ENCODE measurements around the gene E2F1. TPM values are rescaled to one million over a fixed set of nuclear protein-coding genes. Genes with fewer than 3 reads are reported as not detected.

Gene E2F1
- total and polyA plus RNA-seq, 2 donors (not counting 1 experiment from before 2014, with no cell fraction given), result 2.4 to 2.7 TPM

GRCh38 chr20:33673410-33674293 lies 12.5 kb downstream of the E2F1 start:
- WGBS (ENCODE audit: insufficient coverage), result 26% methylated on average over 26 of the region's 29 CpGs
- Histone ChIP-seq H3K36me3 (replicated peaks in 1 of 2; ENCODE audit: control extremely low read depth in 1 of 2, control insufficient read depth in 1 of 2, extremely low read depth in 1 of 2, insufficient read depth in 2 of 2, low read length in 1 of 2) (no peaks in the 10 kb centered on the region), H3K4me1 (ENCODE audit: control insufficient read depth in 2 of 2, insufficient read depth in 2 of 2, low read length in 2 of 2) (peaks cover 14 to 23% of the 10 kb centered on the region in 2 donors), H4K20me1 (ENCODE audit: control insufficient read depth, insufficient read depth, low read length, poor library complexity, severe bottlenecking) (no peaks in the 10 kb centered on the region), H3K79me2 (ENCODE audit: control insufficient read depth, insufficient read depth, low read length) (peaks cover 3% of the 10 kb centered on the region), H3K27ac (ENCODE audit: low read length in 2 of 2) (no peak overlapping the region), H3K4me3 (ENCODE audit: control extremely low read depth in 1 of 5, extremely low read depth in 1 of 5, insufficient read depth in 1 of 5, low read depth in 2 of 5, low read length in 4 of 5) (peak overlapping the region; percentile 28 to 66 (median 51)), H2AFZ (ENCODE audit: insufficient read depth, low read depth, low read length, poor library complexity, severe bottlenecking) (peak overlapping the region; percentile 84), H3K9me3 (ENCODE audit: control extremely low read depth in 1 of 3, control insufficient read depth in 2 of 3, insufficient read depth in 1 of 3, low read length in 2 of 3) (no peaks in the 10 kb centered on the region), H3K27me3 (replicated peaks in 1 of 4; ENCODE audit: control extremely low read depth in 1 of 4, control insufficient read depth in 3 of 4, insufficient read depth in 4 of 4, low read length in 3 of 4) (no peaks in the 10 kb centered on the region), H3K4me2 (replicated peaks; ENCODE audit: low read depth, low read length, poor library complexity, severe bottlenecking) (peak overlapping the region; percentile 95), H3K9ac (ENCODE audit: low read length) (peak overlapping the region; percentile 65)
- H3K4me1 Mint-ChIP-seq, result peaks cover 21% of the 10 kb centered on the region
- H3K27ac Mint-ChIP-seq, result peak overlapping the region; percentile 57
- H3K27me3 Mint-ChIP-seq, result no peaks in the 10 kb centered on the region
- ChIA-PET CTCF (no interaction called here), POLR2A (no interaction called here)
- no peak for ATAC-seq (ENCODE audit: low read depth)
- H3K9me3 Mint-ChIP-seq (ENCODE audit: insufficient read depth), result no peaks in the 10 kb centered on the region
- no peak for DNase-seq
- intact Hi-C loops (cut with micrococcal nuclease), result loop anchor here (1.0 to 2.0 kb wide), 4 partner anchors 7 to 57 kb away; partner anchors contain the start of genes ACTL10, E2F1, PXMP4 and ZNF341
- TF ChIP-seq EZH2 (IDR thresholded peaks at IDR 0.05; ENCODE audit: borderline replicate concordance, insufficient read depth, low read depth, low read length, poor library complexity, severe bottlenecking), result no peak
- TF ChIP-seq, protein P1, sequence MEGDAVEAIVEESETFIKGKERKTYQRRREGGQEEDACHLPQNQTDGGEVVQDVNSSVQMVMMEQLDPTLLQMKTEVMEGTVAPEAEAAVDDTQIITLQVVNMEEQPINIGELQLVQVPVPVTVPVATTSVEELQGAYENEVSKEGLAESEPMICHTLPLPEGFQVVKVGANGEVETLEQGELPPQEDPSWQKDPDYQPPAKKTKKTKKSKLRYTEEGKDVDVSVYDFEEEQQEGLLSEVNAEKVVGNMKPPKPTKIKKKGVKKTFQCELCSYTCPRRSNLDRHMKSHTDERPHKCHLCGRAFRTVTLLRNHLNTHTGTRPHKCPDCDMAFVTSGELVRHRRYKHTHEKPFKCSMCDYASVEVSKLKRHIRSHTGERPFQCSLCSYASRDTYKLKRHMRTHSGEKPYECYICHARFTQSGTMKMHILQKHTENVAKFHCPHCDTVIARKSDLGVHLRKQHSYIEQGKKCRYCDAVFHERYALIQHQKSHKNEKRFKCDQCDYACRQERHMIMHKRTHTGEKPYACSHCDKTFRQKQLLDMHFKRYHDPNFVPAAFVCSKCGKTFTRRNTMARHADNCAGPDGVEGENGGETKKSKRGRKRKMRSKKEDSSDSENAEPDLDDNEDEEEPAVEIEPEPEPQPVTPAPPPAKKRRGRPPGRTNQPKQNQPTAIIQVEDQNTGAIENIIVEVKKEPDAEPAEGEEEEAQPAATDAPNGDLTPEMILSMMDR (IDR thresholded peaks at IDR 0.05), result no peak
- H3K4me3 Mint-ChIP-seq, result peak overlapping the region; percentile 84

DNA sequence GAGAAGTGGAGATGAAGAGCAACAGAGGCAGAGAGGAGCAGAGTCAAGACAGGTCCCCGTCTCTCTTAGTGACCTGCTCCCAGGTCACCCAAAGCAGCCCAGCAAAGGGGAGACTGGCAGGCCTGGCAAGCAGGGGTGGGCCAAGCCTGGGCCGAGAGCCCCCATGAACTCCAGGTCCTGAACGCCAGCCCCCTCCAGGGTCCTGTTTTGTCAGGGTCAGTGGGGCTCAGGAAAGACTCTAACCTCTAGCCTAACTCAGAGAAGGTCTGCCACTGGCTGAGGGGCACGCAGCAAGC lies 13.1 kb downstream of the E2F1 start:
- ChIA-PET POLR2A (no interaction called here), CTCF (interaction anchor here (1.0 kb wide), 1 partner anchor 12 kb away, joined by 3 read pairs; no protein-coding TSS in a partner anchor)
- Histone ChIP-seq H3K9me3 (ENCODE audit: control extremely low read depth in 1 of 3, control insufficient read depth in 2 of 3, insufficient read depth in 1 of 3, low read length in 2 of 3) (no peaks in the 10 kb centered on the region), H3K9ac (ENCODE audit: low read length) (no peak overlapping the region), H4K20me1 (ENCODE audit: control insufficient read depth, insufficient read depth, low read length, poor library complexity, severe bottlenecking) (no peaks in the 10 kb centered on the region), H3K4me2 (replicated peaks; ENCODE audit: low read depth, low read length, poor library complexity, severe bottlenecking) (no peak overlapping the region), H3K36me3 (replicated peaks in 1 of 2; ENCODE audit: control extremely low read depth in 1 of 2, control insufficient read depth in 1 of 2, extremely low read depth in 1 of 2, insufficient read depth in 2 of 2, low read length in 1 of 2) (no peaks in the 10 kb centered on the region), H3K4me3 (ENCODE audit: control extremely low read depth in 1 of 5, extremely low read depth in 1 of 5, insufficient read depth in 1 of 5, low read depth in 2 of 5, low read length in 4 of 5) (no peak overlapping the region), H3K27me3 (replicated peaks in 1 of 4; ENCODE audit: control extremely low read depth in 1 of 4, control insufficient read depth in 3 of 4, insufficient read depth in 4 of 4, low read length in 3 of 4) (no peaks in the 10 kb centered on the region), H3K79me2 (ENCODE audit: control insufficient read depth, insufficient read depth, low read length) (peaks cover 3% of the 10 kb centered on the region), H2AFZ (ENCODE audit: insufficient read depth, low read depth, low read length, poor library complexity, severe bottlenecking) (no peak overlapping the region), H3K4me1 (ENCODE audit: control insufficient read depth in 2 of 2, insufficient read depth in 2 of 2, low read length in 2 of 2) (peaks cover 14 to 26% of the 10 kb centered on the region in 2 donors), H3K27ac (ENCODE audit: low read length in 2 of 2) (no peak overlapping the region)
- intact Hi-C loops (cut with micrococcal nuclease), result no loop called here
- 94% methylated on average over 3 of the region's 4 CpGs for WGBS (ENCODE audit: insufficient coverage)
- Mint-ChIP-seq H3K27ac (no peak overlapping the region), H3K4me1 (peaks cover 21% of the 10 kb centered on the region), H3K27me3 (no peaks in the 10 kb centered on the region), H3K9me3 (ENCODE audit: insufficient read depth) (no peaks in the 10 kb centered on the region), H3K4me3 (peak overlapping the region; percentile 79)
- DNase-seq (no peak), ATAC-seq (ENCODE audit: low read depth) (no peak)
- TF ChIP-seq EZH2 (IDR thresholded peaks at IDR 0.05; ENCODE audit: borderline replicate concordance, insufficient read depth, low read depth, low read length, poor library complexity, severe bottlenecking), result no peak
- TF ChIP-seq, protein P1 (IDR thresholded peaks at IDR 0.05), result no peak

Data from B cell (primary cell).